CD4-positive, alpha-beta T cell treated with Interleukin-17A for 4 hours (primary cell): Measurements from ENCODE around the gene SETD3.

Experiments
- DNase-seq: peaks from one replicate; pipeline ENCODE4 v3.0.0-alpha.2; 2020; ENCODE audit warnings: mixed read lengths

SETD3 gene

DNA sequence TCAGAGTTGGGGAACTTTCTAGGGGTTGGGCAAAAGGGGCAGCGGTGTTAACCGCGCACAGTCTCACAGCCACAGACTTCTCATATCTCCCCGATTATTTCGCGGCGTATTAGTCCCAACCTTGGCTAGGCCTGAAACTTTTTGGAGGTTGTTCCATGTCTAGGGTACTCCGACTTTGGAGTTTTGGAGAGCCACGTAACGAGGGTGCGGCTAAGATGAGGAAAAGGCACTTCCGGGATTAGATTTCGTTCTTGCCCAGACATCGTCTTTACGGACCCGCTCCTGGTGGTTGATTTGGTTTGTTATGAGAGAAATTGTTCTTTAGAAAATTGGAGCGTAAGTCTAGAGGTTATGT lies 1.1 kb upstream of the SETD3 start:
- peak; percentile 19 for DNase-seq

GRCh38 chr14:99480917-99481744 lies 472 bp upstream of the SETD3 start, which contains the start of gene CCNK:
Gene CCNK, plus strand, starts transcription at chr14:99481409. Its CDS starts 11,269 bp downstream, at chr14:99492678.
- peak; percentile 100 for DNase-seq

- DNase-seq, result no peak
Observed at GRCh38 chr14:99479160-99479905, 1.3 kb downstream of the SETD3 start.

- DNase-seq, result no peak
Observed at GRCh38 chr14:99478128-99478527, 2.5 kb downstream of the SETD3 start.

- DNase-seq, result no peak
Observed at GRCh38 chr14:99476864-99477263, 3.8 kb downstream of the SETD3 start.

GRCh38 chr14:99475660-99476059 lies 5.0 kb downstream of the SETD3 start:
- no peak for DNase-seq

DNA sequence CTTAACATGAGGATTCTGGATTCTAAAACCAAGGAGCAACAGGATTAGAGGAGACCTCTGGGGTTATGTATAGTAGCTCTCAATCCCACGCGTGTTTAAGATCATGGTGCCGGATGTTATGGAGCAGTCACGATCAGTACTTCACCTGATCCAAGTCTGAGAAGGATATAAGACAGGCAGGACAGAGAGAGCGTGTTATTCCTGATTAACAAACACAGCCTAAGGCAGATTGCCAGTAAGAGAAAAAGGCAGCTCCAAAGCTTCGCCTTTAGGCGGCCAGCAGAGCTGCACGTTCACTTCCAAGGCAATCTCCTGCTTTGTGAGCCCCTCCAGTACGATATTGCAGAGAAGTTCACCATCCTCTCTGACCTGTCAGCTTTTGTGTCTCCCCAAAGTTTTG lies 5.5 kb downstream of the SETD3 start:
- no peak for DNase-seq

GRCh38 chr14:99473458-99473857 lies 7.2 kb downstream of the SETD3 start:
- no peak for DNase-seq

DNA sequence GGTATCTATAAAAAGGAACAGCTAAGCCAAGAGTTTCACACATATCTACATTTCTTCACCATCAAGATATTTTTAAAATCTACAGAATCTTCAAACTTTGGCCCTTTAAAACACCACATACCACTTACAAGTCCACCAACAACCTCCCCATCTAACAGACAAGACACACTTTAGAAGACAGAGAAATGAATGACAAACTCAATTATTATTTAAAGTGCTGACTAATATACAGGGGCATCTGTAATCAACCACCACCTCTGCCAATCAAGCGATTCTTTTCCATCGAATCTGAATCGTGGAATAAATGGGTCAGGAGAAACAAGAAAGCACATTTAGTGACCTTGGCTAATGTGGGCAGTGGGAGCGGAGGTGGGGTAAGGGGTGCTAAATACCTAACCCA lies 7.7 kb downstream of the SETD3 start:
- no peak for DNase-seq

GRCh38 chr14:99471731-99472130 lies 8.9 kb downstream of the SETD3 start:
- DNase-seq, result no peak

GRCh38 chr14:99468836-99469592 lies 11.6 kb downstream of the SETD3 start:
- no peak for DNase-seq

GRCh38 chr14:99468081-99468480 lies 12.6 kb downstream of the SETD3 start:
- DNase-seq, result no peak

DNA sequence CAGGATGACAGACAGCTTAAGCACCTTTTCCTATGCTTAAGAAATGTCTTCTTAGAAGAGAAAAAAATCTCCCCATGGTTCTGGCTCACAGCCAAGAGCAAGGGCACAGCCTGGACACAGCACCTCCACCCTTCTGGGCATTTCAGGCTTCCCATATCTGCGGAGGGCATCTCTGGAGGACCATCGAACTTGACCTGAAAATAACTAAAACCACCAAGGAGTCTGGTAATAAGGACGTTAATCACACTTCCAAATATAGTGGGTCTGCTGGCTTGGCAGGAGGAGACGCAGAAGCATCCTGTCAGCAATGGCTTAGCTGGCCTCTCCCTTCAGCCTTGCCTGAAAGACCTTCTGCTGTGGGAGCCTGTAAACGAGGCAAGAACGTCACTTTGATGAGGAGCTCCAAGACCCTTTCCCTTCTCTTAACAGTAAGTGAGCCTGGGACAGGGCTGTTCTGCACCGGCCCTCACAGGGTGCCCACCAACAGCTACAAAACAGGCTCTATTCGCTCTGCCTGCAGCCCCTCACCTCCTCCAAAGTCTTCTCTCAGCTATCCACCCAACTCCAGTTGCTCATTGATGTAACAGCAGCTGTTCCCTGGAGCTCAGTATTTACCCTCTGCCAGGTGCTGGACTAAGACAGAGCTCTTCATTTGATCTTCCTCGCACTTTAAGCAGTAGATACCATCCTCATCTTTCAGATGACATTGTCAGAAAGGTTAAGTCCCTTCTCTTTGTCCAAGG lies 13.2 kb downstream of the SETD3 start:
- no peak for DNase-seq

DNA sequence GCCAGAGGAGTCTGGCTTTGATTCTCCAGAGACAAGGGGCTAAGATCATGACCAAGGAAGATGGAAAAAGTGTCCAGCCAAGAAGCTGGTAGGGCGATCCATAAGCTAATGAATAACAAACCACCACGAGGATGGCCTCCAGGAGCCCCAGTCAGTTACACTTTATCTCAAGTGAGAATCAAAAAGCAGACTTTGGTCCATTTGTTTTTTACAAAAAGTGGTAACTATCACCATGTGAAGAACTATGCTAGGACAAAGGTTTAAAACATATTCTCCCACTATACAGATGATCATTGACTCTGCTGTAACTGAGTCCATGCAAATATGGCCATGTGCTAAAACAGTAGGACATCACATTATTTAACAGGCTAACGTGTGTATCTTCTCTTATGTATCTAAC lies 13.9 kb downstream of the SETD3 start:
- DNase-seq, result no peak

GRCh38 chr14:99465288-99465687 lies 15.4 kb downstream of the SETD3 start:
- no peak for DNase-seq

DNA sequence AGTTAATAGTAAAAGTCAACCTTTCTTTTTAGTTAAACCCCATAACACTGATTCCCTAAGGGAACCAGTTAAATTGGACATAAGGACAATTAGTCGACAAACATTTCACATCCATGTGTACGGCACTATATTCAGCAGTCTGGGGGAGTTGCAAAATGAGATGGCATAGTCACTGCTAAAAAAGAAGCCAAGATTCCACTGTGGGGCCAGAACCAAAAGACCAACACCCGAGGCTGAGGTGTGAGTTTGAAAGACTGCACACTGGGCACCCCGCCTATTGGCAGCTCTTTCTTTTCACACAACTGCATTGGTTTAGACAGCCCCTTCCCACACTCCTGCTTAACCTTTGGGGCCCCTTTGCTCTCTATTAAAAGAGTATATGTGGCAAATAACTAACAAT lies 16.7 kb downstream of the SETD3 start:
- DNase-seq, result no peak

GRCh38 chr14:99462210-99462609 lies 18.4 kb downstream of the SETD3 start:
- no peak for DNase-seq

- DNase-seq, result no peak
Observed at GRCh38 chr14:99461411-99462085, 19.1 kb downstream of the SETD3 start.

GRCh38 chr14:99460793-99461192 lies 19.9 kb downstream of the SETD3 start:
- no peak for DNase-seq

DNA sequence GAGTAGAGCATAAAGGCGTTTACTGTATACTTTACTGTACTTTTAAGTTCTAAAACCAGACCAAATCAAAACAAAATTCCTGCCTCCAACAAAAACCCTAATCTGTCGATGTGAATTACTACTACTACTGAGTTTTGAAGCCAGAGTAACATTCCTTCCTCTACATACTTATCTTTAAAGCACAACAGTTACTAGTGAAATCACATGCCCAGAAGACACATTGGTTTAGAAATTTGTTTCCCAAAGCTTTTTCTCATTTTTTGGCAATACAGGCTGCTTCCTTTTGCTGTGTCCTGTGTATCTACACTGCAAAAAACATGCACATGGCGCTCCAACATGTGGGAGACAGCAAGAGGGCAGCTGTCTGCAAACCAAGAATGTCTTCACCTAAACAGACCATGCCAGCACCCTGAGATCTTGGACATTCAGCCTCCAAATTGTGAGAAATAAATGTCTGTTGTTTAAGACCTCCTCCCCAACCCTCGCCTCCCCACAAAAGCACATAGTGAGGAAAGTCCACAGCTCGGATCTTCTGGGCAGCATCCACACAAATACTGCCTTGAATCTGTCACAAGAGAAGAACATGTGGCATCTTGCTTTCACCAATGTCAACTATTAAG lies 21.1 kb downstream of the SETD3 start:
- DNase-seq, result no peak

DNA sequence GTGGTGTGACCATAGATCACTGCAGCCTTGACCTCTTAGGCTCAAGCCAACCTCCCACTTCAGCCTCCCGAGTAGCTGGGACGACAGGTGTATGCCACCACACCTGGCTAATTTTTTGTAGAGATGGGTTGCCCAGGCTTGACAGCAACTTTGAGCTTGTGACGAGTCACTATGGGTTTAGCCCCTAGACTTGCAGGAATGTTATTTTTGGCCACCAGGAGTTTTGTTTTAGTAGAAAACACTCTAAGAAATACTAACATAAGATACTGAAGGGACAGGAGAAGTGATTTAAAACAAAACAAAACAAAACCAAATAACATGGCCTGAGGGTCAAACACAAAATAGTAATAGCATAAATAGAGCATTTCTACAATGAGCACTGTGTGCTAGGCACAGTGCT lies 26.4 kb downstream of the SETD3 start:
- no peak for DNase-seq

DNA sequence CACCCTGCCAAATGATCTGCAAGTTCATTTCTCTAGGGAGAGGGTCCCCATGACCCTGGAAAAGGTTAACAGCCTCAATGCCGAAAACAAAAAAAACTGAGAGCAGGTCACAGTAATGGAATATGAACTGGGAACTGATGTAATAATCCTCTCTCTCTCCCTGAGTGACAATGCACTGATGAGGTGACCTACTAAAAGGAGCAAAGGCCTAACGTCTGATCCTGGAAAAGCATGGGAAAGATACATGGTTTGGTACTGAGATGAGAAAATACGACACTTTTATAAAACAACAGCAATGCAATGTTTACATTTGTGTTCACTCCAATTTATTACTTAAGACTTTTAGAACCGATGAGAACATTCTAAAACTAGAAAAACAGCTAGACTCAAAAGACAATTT lies 27.7 kb downstream of the SETD3 start:
- DNase-seq, result no peak
